Adipose tissue (tissue), 3 donors: Measurements from ENCODE around the gene KPNA6. TPM values are rescaled to one million over a fixed set of nuclear protein-coding genes. Genes with fewer than 3 reads are reported as not detected.

ENCODE experiments used
- polyA plus RNA-seq, 3 donors: library from polyadenylated mRNA; stranded (reverse); fragments of 200-250 nt; gene quantifications; one replicate each; pipeline ENCODE4 v1.2.3, GENCODE V29; 2013
- donor health status: healthy with polysubstance abuse.
- donor health status: Bipolar disorder and iron deficiency.
- donor health status: healthy.

Gene KPNA6
- polyA plus RNA-seq, 3 donors: 5.9 to 11.4 (median 10.1) TPM

Other genes starting within 250 kb of the KPNA6 start
- gene PTP4A2, start 169.7 kb upstream of the KPNA6 start, polyA plus RNA-seq: 100 to 1,000 TPM in 2 of 3 donors, 10 to 100 TPM in 1; 42.8 to 282 (median 149) TPM
- 10 to 100 TPM; 35.7 to 85.9 (median 62.4) TPM for gene KHDRBS1, start 94.2 kb upstream of the KPNA6 start, polyA plus RNA-seq
- gene TMEM39B, start 35.1 kb upstream of the KPNA6 start, polyA plus RNA-seq: 10 to 100 TPM in 2 of 3 donors, 1 to 10 TPM in 1; 6.2 to 13.2 (median 10.1) TPM
- 10 to 100 TPM; 13.2 to 26.7 (median 21.7) TPM for gene TXLNA, start 71.6 kb downstream of the KPNA6 start, polyA plus RNA-seq
- 10 to 100 TPM in 1 of 3 donors, 1 to 10 TPM in 2; 3.5 to 15.9 (median 4.1) TPM for gene CCDC28B, start 92.5 kb downstream of the KPNA6 start, polyA plus RNA-seq
- 1 to 10 TPM in 1 of 3 donors, under 1 TPM in 2; 0.56 to 1.5 (median 0.79) TPM for gene IQCC, start 97.6 kb downstream of the KPNA6 start, polyA plus RNA-seq
- gene DCDC2B, start 101.0 kb downstream of the KPNA6 start, polyA plus RNA-seq: not detected
- gene TMEM234, start 114.3 kb downstream of the KPNA6 start, polyA plus RNA-seq: 10 to 100 TPM in 2 of 3 donors, 1 to 10 TPM in 1; 6.9 to 14.7 (median 10.7) TPM
- gene EIF3I, start 114.4 kb downstream of the KPNA6 start, polyA plus RNA-seq: 100 to 1,000 TPM; 123 to 219 (median 202) TPM
- gene FAM167B, start 139.2 kb downstream of the KPNA6 start, polyA plus RNA-seq: 10 to 100 TPM in 2 of 3 donors, 1 to 10 TPM in 1; 3.1 to 23.5 (median 12.3) TPM
- gene LCK, start 143.2 kb downstream of the KPNA6 start, polyA plus RNA-seq: 1 to 10 TPM; 1.0 to 3.3 (median 1.8) TPM
- gene HDAC1, start 184.0 kb downstream of the KPNA6 start, polyA plus RNA-seq: 10 to 100 TPM; 35.3 to 43.9 (median 42.1) TPM
- 100 to 1,000 TPM in 1 of 3 donors, 10 to 100 TPM in 2; 14.5 to 197 (median 49.5) TPM for gene MARCKSL1, start 228.2 kb downstream of the KPNA6 start, polyA plus RNA-seq